ENCODE measurements around the gene RNF187.

- TF ChIP-seq CTCF (conservative IDR thresholded peaks at IDR 0.05 in 1 of 2, IDR thresholded peaks at IDR 0.05 in 1 of 2; ENCODE audit: extremely low read depth in 1 of 2, insufficient read depth in 1 of 2, low read depth in 1 of 2, low read length in 2 of 2) (no peak), EZH2 (IDR thresholded peaks at IDR 0.05; ENCODE audit: borderline replicate concordance, low read length) (no peak)
These were observed 21.7 kb downstream of the RNF187 start for GRCh38 chr1:228508840-228509415.

All from mammary epithelial cell (primary cell).